LNCaP clone FGC (cell line): Measurements from ENCODE around the gene TMEM179.

Source experiments
- DNase-seq: peaks from one replicate; pipeline ENCODE4 v3.0.0-alpha.2; 2011; ENCODE audit warnings: low read depth
- H3K4me3 ChIP-seq: 2 replicates; pipeline ENCODE4 v1.5.1; 2011; ENCODE audit warnings: mild to moderate bottlenecking, low read depth, low read length, control low read depth
- TF ChIP-seq, protein P1 (sequence below): IDR thresholded peaks from 2 replicates; pipeline ENCODE4 v1.5.1; 2012; ENCODE audit warnings: mild to moderate bottlenecking; ENCODE audit not compliant: control insufficient read depth, insufficient read depth; ENCODE audit errors: extremely low read depth

Gene TMEM179

GRCh38 chr14:104574978-104575583, 29.5 kb downstream of the TMEM179 start:
- no peak for DNase-seq
- H3K4me3 ChIP-seq, result no peak overlapping the region
- TF ChIP-seq, protein P1, sequence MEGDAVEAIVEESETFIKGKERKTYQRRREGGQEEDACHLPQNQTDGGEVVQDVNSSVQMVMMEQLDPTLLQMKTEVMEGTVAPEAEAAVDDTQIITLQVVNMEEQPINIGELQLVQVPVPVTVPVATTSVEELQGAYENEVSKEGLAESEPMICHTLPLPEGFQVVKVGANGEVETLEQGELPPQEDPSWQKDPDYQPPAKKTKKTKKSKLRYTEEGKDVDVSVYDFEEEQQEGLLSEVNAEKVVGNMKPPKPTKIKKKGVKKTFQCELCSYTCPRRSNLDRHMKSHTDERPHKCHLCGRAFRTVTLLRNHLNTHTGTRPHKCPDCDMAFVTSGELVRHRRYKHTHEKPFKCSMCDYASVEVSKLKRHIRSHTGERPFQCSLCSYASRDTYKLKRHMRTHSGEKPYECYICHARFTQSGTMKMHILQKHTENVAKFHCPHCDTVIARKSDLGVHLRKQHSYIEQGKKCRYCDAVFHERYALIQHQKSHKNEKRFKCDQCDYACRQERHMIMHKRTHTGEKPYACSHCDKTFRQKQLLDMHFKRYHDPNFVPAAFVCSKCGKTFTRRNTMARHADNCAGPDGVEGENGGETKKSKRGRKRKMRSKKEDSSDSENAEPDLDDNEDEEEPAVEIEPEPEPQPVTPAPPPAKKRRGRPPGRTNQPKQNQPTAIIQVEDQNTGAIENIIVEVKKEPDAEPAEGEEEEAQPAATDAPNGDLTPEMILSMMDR, result no peak

DNA sequence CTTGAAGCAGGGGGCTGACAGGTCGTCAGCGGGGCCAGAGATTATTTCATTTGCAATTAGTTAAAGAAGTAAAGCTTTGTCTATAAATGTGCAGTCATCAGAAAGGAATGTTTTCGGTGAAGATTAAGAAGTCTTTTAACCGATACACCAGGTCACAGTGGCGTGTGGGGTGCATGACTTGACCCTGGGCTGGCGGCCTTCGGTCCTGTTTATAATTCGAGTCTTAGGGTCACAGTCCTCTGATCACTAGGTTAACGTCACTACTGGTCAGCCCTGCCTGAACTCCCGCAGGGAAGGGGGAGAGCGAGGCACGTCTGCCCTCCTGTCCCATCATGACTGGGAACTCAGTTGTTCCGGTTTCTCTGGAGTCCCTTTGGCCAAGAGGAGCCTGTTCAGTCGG, 30.0 kb downstream of the TMEM179 start:
- TF ChIP-seq, protein P1, result no peak
- no peak overlapping the region for H3K4me3 ChIP-seq
- DNase-seq, result no peak

- DNase-seq, result no peak
- TF ChIP-seq, protein P1, result no peak
Observed at GRCh38 chr14:104573930-104574329, 30.6 kb downstream of the TMEM179 start.

DNA sequence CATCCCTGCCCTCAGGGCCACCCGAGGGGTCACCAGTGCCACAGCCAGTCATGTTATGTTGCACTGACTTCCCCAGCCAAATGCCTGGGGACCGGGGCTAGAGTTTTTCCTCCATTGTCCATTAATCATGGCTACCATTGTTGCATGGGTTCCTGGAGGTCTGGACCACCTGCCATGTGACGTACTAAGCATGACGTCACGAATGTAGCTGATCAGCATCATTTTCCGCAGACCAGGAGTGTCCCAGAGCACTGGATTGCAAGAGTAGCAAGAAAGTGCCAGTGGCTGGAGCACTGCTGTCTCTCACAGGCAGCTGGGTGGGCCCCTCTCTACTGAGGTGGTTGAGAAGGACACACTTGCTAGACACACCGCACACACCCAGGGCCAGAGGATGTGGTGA, 31.9 kb downstream of the TMEM179 start:
- no peak for DNase-seq
- TF ChIP-seq, protein P1, result no peak
- H3K4me3 ChIP-seq, result no peak overlapping the region

More at GRCh38 chr14:104573930-104574329, 30.6 kb downstream of the TMEM179 start:
- no peak overlapping the region for H3K4me3 ChIP-seq

- no peak for DNase-seq
- no peak overlapping the region for H3K4me3 ChIP-seq
- TF ChIP-seq, protein P1, result no peak
Observed at GRCh38 chr14:104572024-104572626, 32.4 kb downstream of the TMEM179 start.

GRCh38 chr14:104571246-104571645, 33.3 kb downstream of the TMEM179 start:
- DNase-seq, result no peak
- TF ChIP-seq, protein P1, result no peak
- no peak overlapping the region for H3K4me3 ChIP-seq

DNA sequence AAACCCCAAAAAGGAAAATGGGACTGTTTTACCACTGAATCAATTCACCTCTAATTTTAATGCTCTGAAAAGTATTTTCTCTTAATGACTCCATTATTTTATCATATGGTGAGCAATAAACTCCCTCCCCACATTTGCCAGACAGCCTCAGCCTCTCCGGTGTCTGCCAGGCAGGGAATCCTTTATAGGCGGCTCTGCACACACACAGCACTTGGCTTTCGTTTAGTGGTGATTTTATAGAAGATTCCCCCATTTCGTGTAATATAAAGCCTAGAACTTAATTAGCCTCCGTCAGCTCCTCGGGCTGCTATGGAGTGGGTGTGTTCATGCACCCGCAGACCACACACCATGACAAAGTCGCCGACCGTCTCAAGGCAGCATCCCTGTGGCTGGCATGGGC, 35.1 kb downstream of the TMEM179 start:
- DNase-seq, result no peak
- TF ChIP-seq, protein P1, result no peak
- no peak overlapping the region for H3K4me3 ChIP-seq
